Upper lobe of left lung (tissue), 6 donors: ENCODE data around the gene TMED10. TPM values are rescaled to one million over a fixed set of nuclear protein-coding genes. Genes with fewer than 3 reads are reported as not detected.
A peak's percentile ranks its signal among the peaks of the same experiment; 100 is the strongest.

ENCODE experiments used
- ATAC-seq, 2 donors: fragments of 200-7000 bp; cut with Tn5 transposase; one replicate each; pipeline ENCODE4 v1.9.1; 2022; ENCODE audit warnings: mild to moderate bottlenecking in 2 of 2, moderate library complexity in 2 of 2; ENCODE audit not compliant: low FRiP score in 2 of 2
- DNase-seq, 2 donors: peaks; one replicate each; pipeline ENCODE4 v3.0.0-alpha.2; 2019 to 2020
- H3K27ac ChIP-seq, 4 donors: fragments of 200-600 bp; sonication (generic); one replicate each; pipeline ENCODE4 v1.5.1; 2016 to 2019
- H3K27me3 ChIP-seq, 4 donors: fragments of 200-600 bp; sonication (generic); one replicate each; pipeline ENCODE4 v1.5.1; 2017 to 2019
- H3K36me3 ChIP-seq, 4 donors: fragments of 200-600 bp; sonication (generic); one replicate each; pipeline ENCODE4 v1.5.1; 2016 to 2019
- H3K4me1 ChIP-seq, 4 donors: fragments of 200-600 bp; sonication (generic); one replicate each; pipeline ENCODE4 v1.5.1; 2018 to 2019
- H3K4me3 ChIP-seq, 4 donors: fragments of 200-600 bp; sonication (generic); one replicate each; pipeline ENCODE4 v1.5.1; 2017 to 2019; ENCODE audit warnings: mild to moderate bottlenecking in 2 of 4, moderate library complexity in 1 of 4
- H3K9me3 ChIP-seq, 4 donors: fragments of 200-600 bp; sonication (generic); one replicate each; pipeline ENCODE4 v1.5.1; 2018 to 2019
- EP300 ChIP-seq, 4 donors: sonication (generic); formaldehyde crosslinking; IDR thresholded peaks; one replicate each; pipeline ENCODE4 v1.5.1; 2017; ENCODE audit warnings: antibody characterized with exemption in 4 of 4, control low read depth in 2 of 4
- POLR2A ChIP-seq, 4 donors: fragments of 450-650 bp; IDR thresholded peaks; one replicate each; pipeline ENCODE4 v1.5.1; 2016 to 2017; ENCODE audit warnings: antibody characterized with exemption in 4 of 4, mild to moderate bottlenecking in 2 of 4
- POLR2AphosphoS5 ChIP-seq, 2 donors: sonication (generic); formaldehyde crosslinking; IDR thresholded peaks; one replicate each; pipeline ENCODE4 v1.5.1; 2017; ENCODE audit warnings: antibody characterized with exemption in 2 of 2
- WGBS, 2 donors: methylation state at CpG; one replicate each; pipeline ENCODE4 v1.1.5; 2017 to 2018; 5-methylcytosine and 5-hydroxymethylcytosine counted together
- total RNA-seq, 6 donors: library from RNA; depleted of rRNA in 4 of 6; stranded (reverse); fragments of >200 nt in 4 of 6; gene quantifications; one replicate each; pipeline versions ENCODE4 v1.1.0 to v1.2.1, GENCODE V29; 2016 to 2021
- TF ChIP-seq, protein P1 (sequence below), 6 experiments: fragments of 450-650 bp in 4 of 6; fragments of 200-600 bp in 2 of 6; sonication (generic) in 2 of 6; IDR thresholded peaks; one replicate each; pipeline ENCODE4 v1.5.1; 2016 to 2019; ENCODE audit warnings: antibody characterized with exemption in 6 of 6
- donor health status: DM: no; HTN: no; CAD: no; lungs with moderate emphysema.
- donor health status: DM: no; HTN: yes; CAD: no; lungs with severe emphysema.

The TMED10 gene
- total RNA-seq, 6 donors from 2014 or later, result 72.3 to 314 (median 186) TPM

GRCh38 chr14:75090353-75090752 is 86.1 kb downstream of the TMED10 start:
- Histone ChIP-seq H3K9me3 (no peaks in the 10 kb centered on the region), H3K4me3 (no peak overlapping the region), H3K4me1 (no peaks in the 10 kb centered on the region), H3K36me3 (peaks cover 51 to 98% (median 65%) of the 10 kb centered on the region in 4 donors), H3K27ac (no peak overlapping the region), H3K27me3 (no peaks in the 10 kb centered on the region)
- no peak for DNase-seq
- WGBS, 2 donors, result 93 to 94% methylated on average over 3 of the region's 3 CpGs
- TF ChIP-seq POLR2AphosphoS5 (IDR thresholded peaks at IDR 0.05) (no peak), POLR2A (IDR thresholded peaks at IDR 0.05) (no peak), EP300 (IDR thresholded peaks at IDR 0.05) (no peak)
- TF ChIP-seq, protein P1, sequence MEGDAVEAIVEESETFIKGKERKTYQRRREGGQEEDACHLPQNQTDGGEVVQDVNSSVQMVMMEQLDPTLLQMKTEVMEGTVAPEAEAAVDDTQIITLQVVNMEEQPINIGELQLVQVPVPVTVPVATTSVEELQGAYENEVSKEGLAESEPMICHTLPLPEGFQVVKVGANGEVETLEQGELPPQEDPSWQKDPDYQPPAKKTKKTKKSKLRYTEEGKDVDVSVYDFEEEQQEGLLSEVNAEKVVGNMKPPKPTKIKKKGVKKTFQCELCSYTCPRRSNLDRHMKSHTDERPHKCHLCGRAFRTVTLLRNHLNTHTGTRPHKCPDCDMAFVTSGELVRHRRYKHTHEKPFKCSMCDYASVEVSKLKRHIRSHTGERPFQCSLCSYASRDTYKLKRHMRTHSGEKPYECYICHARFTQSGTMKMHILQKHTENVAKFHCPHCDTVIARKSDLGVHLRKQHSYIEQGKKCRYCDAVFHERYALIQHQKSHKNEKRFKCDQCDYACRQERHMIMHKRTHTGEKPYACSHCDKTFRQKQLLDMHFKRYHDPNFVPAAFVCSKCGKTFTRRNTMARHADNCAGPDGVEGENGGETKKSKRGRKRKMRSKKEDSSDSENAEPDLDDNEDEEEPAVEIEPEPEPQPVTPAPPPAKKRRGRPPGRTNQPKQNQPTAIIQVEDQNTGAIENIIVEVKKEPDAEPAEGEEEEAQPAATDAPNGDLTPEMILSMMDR (IDR thresholded peaks at IDR 0.05), result no peak
- no peak for ATAC-seq

DNA sequence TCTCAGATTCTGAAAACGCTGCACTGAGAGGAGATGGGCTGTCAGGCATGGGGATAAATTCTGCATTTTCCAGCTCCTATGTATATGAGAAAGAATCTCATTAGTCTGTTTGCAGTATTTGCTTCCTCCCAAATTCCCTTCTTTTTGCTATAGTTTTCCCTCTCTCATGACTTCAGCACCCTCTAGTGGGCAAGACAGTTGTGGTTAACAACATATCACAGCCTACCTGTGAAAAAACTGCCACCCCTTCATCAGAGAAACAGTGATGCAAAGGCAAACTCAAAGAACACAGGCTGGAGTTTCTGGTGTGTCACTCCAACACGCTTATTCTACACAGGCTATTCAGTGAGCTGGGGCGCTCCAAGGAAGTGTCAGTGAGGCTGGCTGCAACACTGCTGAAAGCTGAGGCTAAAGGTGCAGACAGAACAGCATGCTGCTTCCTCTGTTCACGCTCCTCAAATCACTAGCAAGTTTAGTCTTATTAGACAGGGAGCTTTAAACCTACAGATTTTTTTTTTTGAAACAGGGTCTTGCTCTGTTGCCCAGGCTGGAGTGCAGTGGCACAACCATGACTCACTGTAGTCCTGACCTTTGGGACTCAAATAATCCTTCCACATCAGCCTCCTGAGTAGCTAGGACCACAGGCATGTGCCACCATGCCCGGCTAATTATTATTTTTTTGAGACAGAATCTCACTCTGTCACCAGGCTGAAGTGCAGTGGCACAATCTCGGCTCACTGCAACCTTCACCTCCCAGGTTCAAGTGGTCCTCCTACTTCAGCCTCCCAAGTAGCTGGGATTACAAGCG is 87.6 kb downstream of the TMED10 start:
- H3K36me3 ChIP-seq, result peaks cover 42 to 98% (median 67%) of the 10 kb centered on the region in 4 donors
- TF ChIP-seq POLR2AphosphoS5 (IDR thresholded peaks at IDR 0.05), result no peak
- TF ChIP-seq POLR2A (IDR thresholded peaks at IDR 0.05), result no peak
- TF ChIP-seq, protein P1 (IDR thresholded peaks at IDR 0.05), result peak; percentile 44 to 84 (median 62)
- no peak for TF ChIP-seq EP300 (IDR thresholded peaks at IDR 0.05)
- H3K27me3 ChIP-seq, result no peaks in the 10 kb centered on the region
- H3K9me3 ChIP-seq, result no peaks in the 10 kb centered on the region
- ATAC-seq (peak; percentile 69 to 78), DNase-seq (no peak)
- H3K4me1 ChIP-seq, result no peaks in the 10 kb centered on the region
- no peak overlapping the region for H3K27ac ChIP-seq
- 80% methylated on average over 7 of the region's 7 CpGs for WGBS, 2 donors
- H3K4me3 ChIP-seq, result no peak overlapping the region

DNA sequence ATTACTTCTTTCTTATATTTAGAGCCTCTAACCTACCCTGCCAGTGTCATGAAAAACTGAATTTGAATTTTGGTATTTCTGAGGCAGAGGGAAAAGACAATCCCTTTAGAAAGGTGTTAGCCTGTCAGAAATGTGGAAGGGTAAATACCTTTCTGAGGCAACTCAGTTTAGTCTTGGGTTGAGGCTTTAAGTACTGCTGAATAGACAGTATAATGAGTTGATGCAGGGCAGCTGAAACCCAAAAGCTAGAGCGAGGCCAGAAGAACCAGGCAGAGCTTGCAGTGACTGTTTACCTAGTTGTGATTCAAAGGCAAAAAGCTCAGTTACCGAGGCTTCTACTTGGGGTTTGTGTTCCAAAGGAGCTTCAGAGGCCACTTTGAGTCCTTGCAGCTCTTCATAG is 88.3 kb downstream of the TMED10 start:
- ATAC-seq (no peak), DNase-seq (no peak)
- WGBS, 2 donors, result 80 to 91% methylated on average over 2 of the region's 2 CpGs
- H3K9me3 ChIP-seq, result no peaks in the 10 kb centered on the region
- no peak for TF ChIP-seq POLR2A (IDR thresholded peaks at IDR 0.05)
- TF ChIP-seq POLR2AphosphoS5 (IDR thresholded peaks at IDR 0.05), result no peak
- TF ChIP-seq, protein P1 (IDR thresholded peaks at IDR 0.05), result no peak
- TF ChIP-seq EP300 (IDR thresholded peaks at IDR 0.05), result no peak
- H3K4me1 ChIP-seq, result no peaks in the 10 kb centered on the region
- no peaks in the 10 kb centered on the region for H3K27me3 ChIP-seq
- H3K27ac ChIP-seq, result no peak overlapping the region
- H3K36me3 ChIP-seq, result peaks cover 39 to 97% (median 66%) of the 10 kb centered on the region in 4 donors
- no peak overlapping the region for H3K4me3 ChIP-seq

GRCh38 chr14:75084513-75084912 is 91.9 kb downstream of the TMED10 start:
- DNase-seq (no peak), ATAC-seq (no peak)
- Histone ChIP-seq H3K27ac (no peak overlapping the region), H3K36me3 (peaks cover 27 to 80% (median 57%) of the 10 kb centered on the region in 4 donors), H3K4me1 (no peaks in the 10 kb centered on the region), H3K27me3 (no peaks in the 10 kb centered on the region), H3K4me3 (no peak overlapping the region), H3K9me3 (no peaks in the 10 kb centered on the region)
- TF ChIP-seq, protein P1 (IDR thresholded peaks at IDR 0.05), result peak in 2 of 6 experiments; percentile 9 to 16
- no peak for TF ChIP-seq EP300 (IDR thresholded peaks at IDR 0.05)
- 73 to 80% methylated on average over 5 of the region's 5 CpGs for WGBS, 2 donors

- Histone ChIP-seq H3K27me3 (no peaks in the 10 kb centered on the region), H3K4me3 (no peak overlapping the region), H3K27ac (peak overlapping the region in 1 of 4 donors; percentile 14), H3K4me1 (no peaks in the 10 kb centered on the region), H3K36me3 (peaks cover 26 to 69% (median 53%) of the 10 kb centered on the region in 4 donors), H3K9me3 (no peaks in the 10 kb centered on the region)
- TF ChIP-seq POLR2A (IDR thresholded peaks at IDR 0.05) (no peak), POLR2AphosphoS5 (IDR thresholded peaks at IDR 0.05) (no peak), EP300 (IDR thresholded peaks at IDR 0.05) (no peak)
- TF ChIP-seq, protein P1 (IDR thresholded peaks at IDR 0.05), result no peak
- WGBS, 2 donors, result 91 to 100% methylated on average over 1 of the region's 1 CpG
- no peak for ATAC-seq
- DNase-seq, result no peak
Measured at GRCh38 chr14:75083271-75083670, 93.1 kb downstream of the TMED10 start.
